H1 (cell line): Measurements from ENCODE around the gene MYL9. TPM values are rescaled to one million over a fixed set of nuclear protein-coding genes. Genes with fewer than 3 reads are reported as not detected.

Experiments
- CTCF ChIA-PET: fragments of 300-600 bp; sonication (Branson Sonifier 250); formaldehyde crosslinking; loops from one replicate; lab custom pipeline; 2021; ENCODE audit not compliant: partially characterized antibody; lab: Charles Lee
- POLR2A ChIA-PET: fragments of 300-600 bp; sonication (Branson Sonifier 250); formaldehyde crosslinking; loops from one replicate; lab custom pipeline; 2021; ENCODE audit warnings: inconsistent platforms; ENCODE audit not compliant: partially characterized antibody; lab: Charles Lee
- DNase-seq, 2 experiments: peaks; one replicate each; pipeline versions ENCODE4 v3.0.0 to v3.0.0-alpha.2; 2010 to 2022; ENCODE audit warnings: low spot score in 2 of 2, low read depth in 1 of 2, mixed read lengths in 1 of 2
- FAIRE-seq: peaks from 2 replicates; lab custom pipeline; 2011; peaks lifted over from hg19 to GRCh38; lab: Jason Lieb, UNC
- H2AFZ ChIP-seq: 2 replicates; pipeline ENCODE4 v1.8.1; 2012; ENCODE audit warnings: low read length, inconsistent platforms
- H2AK5ac ChIP-seq: 2 replicates; pipeline ENCODE4 v1.6.1; 2013; ENCODE audit warnings: low read depth, low read length
- H2BK120ac ChIP-seq: replicated peaks from 2 replicates; pipeline ENCODE3; 2013; ENCODE audit warnings: low read depth, low read length, inconsistent platforms
- H2BK12ac ChIP-seq: 2 replicates; pipeline ENCODE4 v1.6.1; 2013; ENCODE audit warnings: low read depth, low read length
- H2BK15ac ChIP-seq: 2 replicates; pipeline ENCODE4 v1.6.1; 2013; ENCODE audit warnings: low read length
- H2BK20ac ChIP-seq: 2 replicates; pipeline ENCODE4 v1.6.1; 2013; ENCODE audit warnings: low read length
- H2BK5ac ChIP-seq: 2 replicates; pipeline ENCODE4 v1.6.1; 2013; ENCODE audit warnings: low read depth, low read length
- H3K14ac ChIP-seq: 2 replicates; pipeline ENCODE4 v1.6.1; 2013; ENCODE audit warnings: inconsistent platforms; ENCODE audit not compliant: insufficient read length
- H3K18ac ChIP-seq: 2 replicates; pipeline ENCODE4 v1.6.1; 2013; ENCODE audit warnings: low read length; ENCODE audit errors: extremely low read depth
- H3K23ac ChIP-seq: 2 replicates; pipeline ENCODE4 v1.6.1; 2013; ENCODE audit warnings: inconsistent platforms; ENCODE audit not compliant: insufficient read length
- H3K23me2 ChIP-seq: 2 replicates; pipeline ENCODE4 v1.6.1; 2013; ENCODE audit warnings: low read depth, low read length
- H3K27ac ChIP-seq: 2 replicates; pipeline ENCODE4 v1.6.1; 2011; ENCODE audit warnings: low read depth, low read length, inconsistent platforms
- H3K27me3 ChIP-seq, 4 experiments: replicated peaks in 1 of 4; 1 replicate in 1 of 4; 2 replicates in 3 of 4; pipeline versions ENCODE4 v1.6.1 to v1.8.1; 2011 to 2013; ENCODE audit warnings: low read length in 3 of 4, mild to moderate bottlenecking in 3 of 4, inconsistent platforms in 2 of 4, mixed read lengths in 2 of 4, moderate library complexity in 1 of 4; ENCODE audit not compliant: control insufficient read depth in 3 of 4, insufficient read depth in 3 of 4; ENCODE audit errors: extremely low read depth in 1 of 4
- H3K36me3 ChIP-seq, 4 experiments: 2 replicates each; pipeline versions ENCODE4 v1.6.1 to v1.8.1; 2011 to 2013; ENCODE audit warnings: mild to moderate bottlenecking in 4 of 4, low read length in 3 of 4, moderate library complexity in 2 of 4, control low read depth in 1 of 4, inconsistent platforms in 1 of 4; ENCODE audit not compliant: insufficient read depth in 4 of 4, control insufficient read depth in 2 of 4
- H3K4ac ChIP-seq: replicated peaks from 2 replicates; pipeline ENCODE3; 2013; ENCODE audit warnings: low read length, low read depth, mixed read lengths, inconsistent platforms; ENCODE audit not compliant: insufficient read length
- H3K4me1 ChIP-seq, 4 experiments: replicated peaks in 1 of 4; 1 replicate in 1 of 4; 2 replicates in 3 of 4; pipeline versions ENCODE4 v1.6.1 to v1.8.1; 2011 to 2013; ENCODE audit warnings: low read length in 3 of 4, inconsistent platforms in 2 of 4, mixed read lengths in 1 of 4; ENCODE audit not compliant: insufficient read depth in 4 of 4, control insufficient read depth in 3 of 4
- H3K4me2 ChIP-seq, 2 experiments: 2 replicates each; pipeline versions ENCODE4 v1.6.1 to v1.8.1; 2011 to 2013; ENCODE audit warnings: low read depth in 2 of 2, low read length in 2 of 2, control low read depth in 1 of 2, inconsistent platforms in 1 of 2, mild to moderate bottlenecking in 1 of 2; ENCODE audit not compliant: insufficient read depth in 1 of 2
- H3K4me3 ChIP-seq, 4 experiments: fragments of 200-600, 300-600 bp in 1 of 4; sonication (generic), shearing (Covaris generic), sonication (Bioruptor Twin) in 1 of 4; 2 replicates each; pipeline versions ENCODE4 v1.5.1 to v1.8.1; 2011 to 2016; ENCODE audit warnings: low read length in 4 of 4, low read depth in 3 of 4, control low read depth in 2 of 4, inconsistent platforms in 2 of 4, mild to moderate bottlenecking in 2 of 4, mixed read lengths in 1 of 4, moderate library complexity in 1 of 4; ENCODE audit not compliant: insufficient read depth in 2 of 4; ENCODE audit errors: extremely low read depth in 1 of 4
- H3K56ac ChIP-seq: replicated peaks from 2 replicates; pipeline ENCODE3; 2013; ENCODE audit warnings: low read depth, mild to moderate bottlenecking, mixed read lengths, low read length, inconsistent platforms; ENCODE audit not compliant: insufficient read length
- H3K79me1 ChIP-seq: 2 replicates; pipeline ENCODE4 v1.6.1; 2013; ENCODE audit warnings: low read depth, low read length, control low read depth
- H3K79me2 ChIP-seq, 2 experiments: 2 replicates each; pipeline versions ENCODE4 v1.6.1 to v1.8.1; 2012 to 2013; ENCODE audit warnings: low read length in 2 of 2, mild to moderate bottlenecking in 2 of 2, inconsistent platforms in 1 of 2; ENCODE audit not compliant: insufficient read depth in 2 of 2, control insufficient read depth in 1 of 2
- H3K9ac ChIP-seq, 4 experiments: replicated peaks in 1 of 4; 1 replicate in 1 of 4; 2 replicates in 3 of 4; pipeline versions ENCODE4 v1.6.1 to v1.8.1; 2011 to 2013; ENCODE audit warnings: low read depth in 3 of 4, low read length in 3 of 4, control low read depth in 2 of 4, mild to moderate bottlenecking in 2 of 4, moderate library complexity in 2 of 4, inconsistent platforms in 1 of 4; ENCODE audit errors: extremely low read depth in 1 of 4
- H3K9me3 ChIP-seq, 2 experiments: 2 replicates each; pipeline versions ENCODE4 v1.6.1 to v1.8.1; 2012 to 2013; ENCODE audit warnings: mild to moderate bottlenecking in 2 of 2, moderate library complexity in 2 of 2, control low read depth in 1 of 2, inconsistent platforms in 1 of 2, low read depth in 1 of 2, low read length in 1 of 2, mixed read lengths in 1 of 2; ENCODE audit not compliant: insufficient read depth in 2 of 2
- H4K20me1 ChIP-seq, 2 experiments: replicated peaks in 1 of 2; 2 replicates each; pipeline versions ENCODE3 to v1.8.1; 2011 to 2013; ENCODE audit warnings: inconsistent platforms in 2 of 2, low read length in 2 of 2, mild to moderate bottlenecking in 1 of 2; ENCODE audit not compliant: insufficient read depth in 2 of 2, control insufficient read depth in 1 of 2
- H4K5ac ChIP-seq: 2 replicates; pipeline ENCODE4 v1.6.1; 2013; ENCODE audit warnings: low read length, low read depth, mixed read lengths, inconsistent platforms; ENCODE audit not compliant: insufficient read length
- H4K8ac ChIP-seq: 2 replicates; pipeline ENCODE4 v1.8.0; 2013; ENCODE audit warnings: mild to moderate bottlenecking, moderate library complexity, low read length, inconsistent platforms; ENCODE audit not compliant: insufficient read depth; ENCODE audit errors: extremely low read depth
- H4K91ac ChIP-seq: replicated peaks from 2 replicates; pipeline ENCODE3; 2013; ENCODE audit warnings: low read length, mixed read lengths, inconsistent platforms; ENCODE audit not compliant: insufficient read length
- SIX5 ChIP-seq: IDR thresholded peaks from 2 replicates; pipeline ENCODE4 v1.6.1; 2011; ENCODE audit warnings: mild to moderate bottlenecking, low read depth, low read length
- WGBS, 2 experiments: shearing (Covaris generic) in 1 of 2; methylation state at CpG; one replicate each; pipeline versions ENCODE4 v1.1.6 to v1.1.7; 2013 to 2015; ENCODE audit warnings: low lambda C conversion rate in 2 of 2, mixed read lengths in 2 of 2, inconsistent platforms in 1 of 2, low coverage in 1 of 2, missing lambda C conversion rate in 1 of 2; ENCODE audit not compliant: insufficient replicate concordance in 2 of 2, insufficient coverage in 1 of 2, insufficient read length in 1 of 2; ENCODE audit errors: extremely low coverage in 1 of 2, missing lambda C conversion rate in 1 of 2; 5-methylcytosine and 5-hydroxymethylcytosine counted together
- polyA plus RNA-seq, 7 experiments: library from polyadenylated mRNA; depleted of rRNA in 3 of 7; stranded (reverse) in 5 of 7; unstranded in 2 of 7; fragments of >200 nt in 5 of 7; fragments of 200-250 nt in 2 of 7; gene quantifications; 1 replicate in 5 of 7; 2 replicates in 1 of 7; 4 replicates in 1 of 7; pipeline versions ENCODE4 v1.2.1 to v1.2.3, GENCODE V29; 2011 to 2013; ENCODE audit warnings: missing spikeins in 2 of 7, mixed read lengths in 2 of 7
- total RNA-seq: library from RNA; stranded (reverse); fragmentation: NEBNext Ultra II Directional; extraction: Animal tissue kit (Norgen Biotek cat#: 25700); gene quantifications from 2 replicates; pipeline ENCODE4 v1.2.1, GENCODE V29; 2021

MYL9 gene
- total and polyA plus RNA-seq, 2 of the 8 experiments (the other 6 are each of a cell fraction or from before 2014, with no cell fraction given): 26.8 to 193 TPM

DNA sequence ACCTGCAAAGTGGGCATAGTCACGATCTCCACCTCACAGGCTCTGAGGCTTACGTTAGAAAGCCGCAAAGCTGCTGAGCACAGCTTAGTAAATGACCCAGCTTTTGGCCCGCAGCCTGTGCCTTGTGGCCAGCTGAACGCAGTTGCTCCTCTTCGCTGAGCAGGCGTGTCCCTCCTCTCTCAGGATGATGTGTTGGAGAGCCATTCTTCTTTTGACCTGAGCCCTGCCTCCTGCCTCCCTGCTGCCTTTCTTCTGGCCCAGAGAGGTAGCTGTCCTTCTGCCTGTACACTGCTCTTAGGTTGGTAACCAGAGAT, 47.6 kb upstream of the MYL9 start:
- Histone ChIP-seq H2BK15ac (no peak overlapping the region), H3K9me3 (no peaks in the 10 kb centered on the region), H2BK20ac (no peak overlapping the region), H4K5ac (no peak overlapping the region), H3K4me3 (no peak overlapping the region), H3K14ac (no peak overlapping the region), H4K8ac (no peak overlapping the region), H3K4me1 (peaks cover 0 to 3% (median 0%) of the 10 kb centered on the region in 4 experiments; a peak in 2 of 7 replicates), H3K27me3 (no peaks in the 10 kb centered on the region; a peak in 1 of 7 replicates), H3K79me2 (peaks cover 0 to 3% of the 10 kb centered on the region in 2 experiments; a peak in 2 of 4 replicates), H3K27ac (no peak overlapping the region), H2AK5ac (no peak overlapping the region), H2BK5ac (no peak overlapping the region)
- 91% methylated on average over 7 of the region's 7 CpGs; no CpG with 5 or more reads in 1 of the 2 experiments for WGBS, 2 experiments
- no peak for TF ChIP-seq SIX5
- TF ChIP-seq, all 59 proteins: peak for 0
- no peak overlapping the region for H3K4me2 ChIP-seq
- H3K23ac ChIP-seq: no peak overlapping the region
- no peak overlapping the region for H3K4ac ChIP-seq
- no peak overlapping the region for H3K18ac ChIP-seq
- no peak overlapping the region for H2BK12ac ChIP-seq
- no peak for FAIRE-seq
- H3K9ac ChIP-seq: no peak overlapping the region
- peaks cover 22% of the 10 kb centered on the region; the same call in 1 of the 2 replicates for H3K79me1 ChIP-seq
- H2AFZ ChIP-seq: no peak overlapping the region
- no peak overlapping the region for H4K91ac ChIP-seq
- H4K20me1 ChIP-seq: peaks cover 22 to 30% of the 10 kb centered on the region in 2 experiments
- H2BK120ac ChIP-seq: no peak overlapping the region
- H3K36me3 ChIP-seq: peaks cover 11 to 22% (median 17%) of the 10 kb centered on the region in 4 experiments; a peak in 7 of 8 replicates
- H3K23me2 ChIP-seq: no peaks in the 10 kb centered on the region
- no peak overlapping the region for H3K56ac ChIP-seq
- ChIA-PET POLR2A (interaction anchor here (0.7 to 1.5 kb wide), 2 partner anchors 10 to 47 kb away, joined by 3 read pairs; no protein-coding TSS in a partner anchor), CTCF (interaction anchor here (0.5 to 4.3 kb wide), 9 partner anchors 9 to 325 kb away, joined by 3 to 26 read pairs (median 5); partner anchors contain the start of gene MYL9)
- no peak for DNase-seq
